Endothelial cell of umbilical vein (primary cell): ENCODE measurements around the gene POMP. TPM values are rescaled to one million over a fixed set of nuclear protein-coding genes. Genes with fewer than 3 reads are reported as not detected.

ENCODE experiments used
- BruUV-seq: library from RNA; stranded (reverse); fragments of 400-500 nt; replicated peaks from 2 replicates; lab custom pipeline; 2021; lab: Mats Ljungman, UMichigan
- CTCF ChIA-PET: fragments of 300-600, 350-600 bp; sonication (Branson Sonifier 250); formaldehyde crosslinking; loops from one replicate; lab custom pipeline; 2021; ENCODE audit warnings: antibody characterized with exemption, inconsistent platforms; lab: Charles Lee
- POLR2A ChIA-PET: fragments of 300-600, 350-600 bp; sonication (Branson Sonifier 250); formaldehyde crosslinking; loops from one replicate; lab custom pipeline; 2021; ENCODE audit warnings: antibody characterized with exemption, inconsistent platforms; lab: Charles Lee
- DNase-seq: peaks from one replicate; pipeline ENCODE4 v3.0.0-alpha.2; 2011; ENCODE audit warnings: low read depth, low spot score
- FAIRE-seq: peaks from 2 replicates; lab custom pipeline; 2011; peaks lifted over from hg19 to GRCh38; lab: Jason Lieb, UNC
- H2AFZ ChIP-seq: 2 replicates; pipeline ENCODE4 v1.6.0; 2012; ENCODE audit warnings: low read depth, low read length, control low read depth, inconsistent platforms
- H3K27ac ChIP-seq: 2 replicates; pipeline ENCODE4 v1.5.1; 2011; ENCODE audit warnings: low read depth, mild to moderate bottlenecking, control low read depth, low read length, moderate library complexity; ENCODE audit not compliant: insufficient read depth
- H3K27me3 ChIP-seq, 2 experiments: 2 replicates each; pipeline versions ENCODE4 v1.6.0 to v1.6.1; 2011; ENCODE audit warnings: low read length in 2 of 2, mixed read lengths in 1 of 2; ENCODE audit not compliant: control insufficient read depth in 2 of 2, insufficient read depth in 2 of 2
- H3K36me3 ChIP-seq, 2 experiments: 2 replicates in 1 of 2; 3 replicates in 1 of 2; pipeline ENCODE4 v1.5.1; 2011; ENCODE audit warnings: low read length in 2 of 2, mild to moderate bottlenecking in 1 of 2, moderate library complexity in 1 of 2; ENCODE audit not compliant: control insufficient read depth in 2 of 2, insufficient read depth in 2 of 2; ENCODE audit errors: extremely low read depth in 1 of 2
- H3K4me1 ChIP-seq: 3 replicates; pipeline ENCODE4 v1.5.1; 2011; ENCODE audit warnings: mild to moderate bottlenecking, low read length; ENCODE audit not compliant: control insufficient read depth, insufficient read depth; ENCODE audit errors: extremely low read depth
- H3K4me2 ChIP-seq: 2 replicates; pipeline ENCODE4 v1.6.1; 2011; ENCODE audit warnings: low read length, control low read depth, mixed read lengths; ENCODE audit not compliant: insufficient read depth
- H3K4me3 ChIP-seq, 3 experiments: fragments of 200-600 bp in 1 of 3; sonication (generic), shearing (Covaris generic) in 1 of 3; replicated peaks in 1 of 3; 2 replicates each; pipeline ENCODE4 v1.5.1; 2011 to 2016; ENCODE audit warnings: control low read depth in 3 of 3, low read length in 3 of 3, mild to moderate bottlenecking in 2 of 3, inconsistent platforms in 1 of 3, low read depth in 1 of 3, moderate library complexity in 1 of 3; ENCODE audit not compliant: insufficient read depth in 1 of 3
- H3K79me2 ChIP-seq: 2 replicates; pipeline ENCODE4 v1.6.0; 2012; ENCODE audit warnings: low read length, inconsistent platforms; ENCODE audit not compliant: control insufficient read depth, insufficient read depth
- H3K9ac ChIP-seq: replicated peaks from 2 replicates; pipeline ENCODE3; 2011; ENCODE audit warnings: low read length, control low read depth; ENCODE audit not compliant: insufficient read depth; ENCODE audit errors: extremely low read depth
- H3K9me1 ChIP-seq: replicated peaks from 3 replicates; pipeline ENCODE4 v1.6.0; 2011; ENCODE audit warnings: mild to moderate bottlenecking, low read length; ENCODE audit not compliant: control insufficient read depth, insufficient read depth; ENCODE audit errors: extremely low read depth
- H3K9me3 ChIP-seq: replicated peaks from 2 replicates; pipeline ENCODE4 v1.5.1; 2012; ENCODE audit warnings: low read length, inconsistent platforms; ENCODE audit not compliant: control insufficient read depth, insufficient read depth
- H4K20me1 ChIP-seq: replicated peaks from 2 replicates; pipeline ENCODE3; 2011; ENCODE audit warnings: mild to moderate bottlenecking, low read length; ENCODE audit not compliant: control insufficient read depth, insufficient read depth; ENCODE audit errors: extremely low read depth
- EZH2 ChIP-seq: IDR thresholded peaks from 2 replicates; pipeline ENCODE4 v1.6.1; 2012; ENCODE audit warnings: borderline replicate concordance, low read depth, mild to moderate bottlenecking, moderate library complexity, low read length, inconsistent platforms; ENCODE audit not compliant: severe bottlenecking
- FOS ChIP-seq: IDR thresholded peaks from 2 replicates; pipeline ENCODE4 v1.6.1; 2011; ENCODE audit warnings: mild to moderate bottlenecking, low read length, moderate library complexity, borderline replicate concordance; ENCODE audit not compliant: insufficient read depth
- GATA2 ChIP-seq: IDR thresholded peaks from 2 replicates; pipeline ENCODE4 v1.7.0; 2011; ENCODE audit warnings: low read depth, mild to moderate bottlenecking, moderate library complexity, mixed read lengths, low read length; ENCODE audit not compliant: insufficient read length, insufficient read depth
- JUN ChIP-seq: IDR thresholded peaks from 2 replicates; pipeline ENCODE4 v1.6.1; 2011; ENCODE audit warnings: borderline replicate concordance, low read depth; ENCODE audit not compliant: insufficient read length, insufficient read depth
- MYC ChIP-seq: IDR thresholded peaks from one replicate; pipeline ENCODE4 v1.6.1; 2011; ENCODE audit warnings: mild to moderate bottlenecking, low read depth, low read length
- POLR2A ChIP-seq: IDR thresholded peaks from 2 replicates; pipeline ENCODE4 v1.6.1; 2012; ENCODE audit warnings: low read depth, mild to moderate bottlenecking, control low read depth, low read length
- POLR2AphosphoS5 ChIP-seq: IDR thresholded peaks from 2 replicates; pipeline ENCODE4 v1.6.1; 2012; ENCODE audit warnings: low read depth, mild to moderate bottlenecking, control low read depth, low read length, moderate library complexity; ENCODE audit not compliant: insufficient read depth
- dilution Hi-C: fragments of 300-500 bp; cut with MboI; formaldehyde crosslinking; loops from one replicate; pipeline ENCODE4 v1.15.0; 2019; ENCODE audit warnings: low sequenced_read_pairs; ENCODE audit not compliant: extremely low pct_ligation_motif_present
- intact Hi-C: fragments of 100-400 bp; cut with micrococcal nuclease; formaldehyde crosslinking; loops from one replicate; pipeline ENCODE4 v1.10.0; 2022
- polyA plus RNA-seq, 4 experiments: library from polyadenylated mRNA; depleted of rRNA in 3 of 4; stranded (reverse) in 3 of 4; unstranded in 1 of 4; fragments of >200 nt; gene quantifications; 2 replicates each; pipeline versions ENCODE4 v1.2.1 to v1.2.3, GENCODE V29; 2011 to 2012; ENCODE audit warnings: missing spikeins in 1 of 4
- total RNA-seq: library from RNA; stranded (reverse); gene quantifications from 2 replicates; pipeline ENCODE4 v1.2.3, GENCODE V29; 2021
- TF ChIP-seq, protein P1 (sequence below), 2 donors: IDR thresholded peaks; 1 replicate in 1 of 2; 2 replicates in 1 of 2; pipeline ENCODE4 v1.5.1; 2011; ENCODE audit warnings: low read length in 2 of 2, mild to moderate bottlenecking in 2 of 2, moderate library complexity in 2 of 2, control low read depth in 1 of 2, inconsistent platforms in 1 of 2, low read depth in 1 of 2; ENCODE audit not compliant: insufficient read depth in 1 of 2; ENCODE audit errors: extremely low read depth in 1 of 2
- TF ChIP-seq, protein P2 (sequence below): IDR thresholded peaks from 2 replicates; pipeline ENCODE4 v1.6.1; 2011; ENCODE audit not compliant: insufficient read depth, insufficient read length

The POMP gene
- total and polyA plus RNA-seq, 2 donors (not counting 3 experiments of a cell fraction or from before 2014, with no cell fraction given) = 27.0 to 88.9 TPM

DNA sequence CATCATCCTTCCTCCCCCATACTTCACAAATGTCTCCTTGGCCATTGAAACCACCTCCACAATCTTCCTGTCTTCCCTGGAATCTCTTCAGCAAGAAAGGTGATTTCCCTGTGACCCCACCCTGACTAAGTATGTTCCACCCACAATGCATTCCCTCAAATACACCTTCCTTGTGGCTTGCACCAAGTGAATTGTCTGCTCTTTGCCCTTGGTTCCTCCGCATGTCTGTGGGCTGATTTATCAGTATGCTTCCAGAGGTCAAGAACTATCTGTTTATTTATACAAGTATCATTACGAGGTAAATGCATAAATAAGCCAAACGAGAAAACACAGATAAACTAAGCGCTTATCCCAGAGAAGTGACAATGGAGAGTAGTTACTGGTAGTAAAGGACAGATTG, 45.4 kb upstream of the POMP start:
- FAIRE-seq = no peak
- POLR2A ChIA-PET = no interaction called here
- no peak for TF ChIP-seq EZH2
- TF ChIP-seq, protein P1, sequence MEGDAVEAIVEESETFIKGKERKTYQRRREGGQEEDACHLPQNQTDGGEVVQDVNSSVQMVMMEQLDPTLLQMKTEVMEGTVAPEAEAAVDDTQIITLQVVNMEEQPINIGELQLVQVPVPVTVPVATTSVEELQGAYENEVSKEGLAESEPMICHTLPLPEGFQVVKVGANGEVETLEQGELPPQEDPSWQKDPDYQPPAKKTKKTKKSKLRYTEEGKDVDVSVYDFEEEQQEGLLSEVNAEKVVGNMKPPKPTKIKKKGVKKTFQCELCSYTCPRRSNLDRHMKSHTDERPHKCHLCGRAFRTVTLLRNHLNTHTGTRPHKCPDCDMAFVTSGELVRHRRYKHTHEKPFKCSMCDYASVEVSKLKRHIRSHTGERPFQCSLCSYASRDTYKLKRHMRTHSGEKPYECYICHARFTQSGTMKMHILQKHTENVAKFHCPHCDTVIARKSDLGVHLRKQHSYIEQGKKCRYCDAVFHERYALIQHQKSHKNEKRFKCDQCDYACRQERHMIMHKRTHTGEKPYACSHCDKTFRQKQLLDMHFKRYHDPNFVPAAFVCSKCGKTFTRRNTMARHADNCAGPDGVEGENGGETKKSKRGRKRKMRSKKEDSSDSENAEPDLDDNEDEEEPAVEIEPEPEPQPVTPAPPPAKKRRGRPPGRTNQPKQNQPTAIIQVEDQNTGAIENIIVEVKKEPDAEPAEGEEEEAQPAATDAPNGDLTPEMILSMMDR (IDR thresholded peaks at IDR 0.05; ENCODE audit: extremely low read depth in 1 of 2, insufficient read depth in 1 of 2, low read depth in 1 of 2, low read length in 2 of 2) = no peak
- no peak for TF ChIP-seq POLR2A
- no peak for TF ChIP-seq JUN
- no peak for TF ChIP-seq GATA2
- TF ChIP-seq POLR2AphosphoS5 = no peak
- TF ChIP-seq MYC = no peak
- no peak for TF ChIP-seq FOS
- TF ChIP-seq, protein P2, sequence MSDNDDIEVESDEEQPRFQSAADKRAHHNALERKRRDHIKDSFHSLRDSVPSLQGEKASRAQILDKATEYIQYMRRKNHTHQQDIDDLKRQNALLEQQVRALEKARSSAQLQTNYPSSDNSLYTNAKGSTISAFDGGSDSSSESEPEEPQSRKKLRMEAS = no peak
- H3K4me3 ChIP-seq = no peak overlapping the region
- DNase-seq = no peak
- H4K20me1 ChIP-seq = no peaks in the 10 kb centered on the region
- no TSS peak for BruUV-seq
- no peaks in the 10 kb centered on the region for H3K9me3 ChIP-seq
- no peak overlapping the region for H2AFZ ChIP-seq
- intact Hi-C loops (no loop called here), dilution Hi-C loops (no loop called here)
- peaks cover 8% of the 10 kb centered on the region for H3K4me1 ChIP-seq
- no peaks in the 10 kb centered on the region for H3K9me1 ChIP-seq
- H3K9ac ChIP-seq = no peak overlapping the region
- no peak overlapping the region for H3K27ac ChIP-seq
- no peak overlapping the region for H3K4me2 ChIP-seq
- H3K27me3 ChIP-seq = no peaks in the 10 kb centered on the region
- no peaks in the 10 kb centered on the region for H3K79me2 ChIP-seq
- no peaks in the 10 kb centered on the region for H3K36me3 ChIP-seq
- CTCF ChIA-PET = no interaction called here
